Lower leg skin (tissue), 3 donors: ENCODE data around the gene ZNF112.

Source experiments
- POLR2A ChIP-seq, 2 donors: fragments of 450-650 bp; IDR thresholded peaks; one replicate each; pipeline ENCODE4 v1.6.1; 2016 to 2017; ENCODE audit warnings: antibody characterized with exemption in 2 of 2, mild to moderate bottlenecking in 1 of 2, moderate library complexity in 1 of 2
- TF ChIP-seq, protein P1 (sequence below), 3 donors: fragments of 450-650 bp; IDR thresholded peaks; one replicate each; pipeline ENCODE4 v1.5.1; 2016; ENCODE audit warnings: antibody characterized with exemption in 3 of 3, mild to moderate bottlenecking in 3 of 3, moderate library complexity in 2 of 3

DNA sequence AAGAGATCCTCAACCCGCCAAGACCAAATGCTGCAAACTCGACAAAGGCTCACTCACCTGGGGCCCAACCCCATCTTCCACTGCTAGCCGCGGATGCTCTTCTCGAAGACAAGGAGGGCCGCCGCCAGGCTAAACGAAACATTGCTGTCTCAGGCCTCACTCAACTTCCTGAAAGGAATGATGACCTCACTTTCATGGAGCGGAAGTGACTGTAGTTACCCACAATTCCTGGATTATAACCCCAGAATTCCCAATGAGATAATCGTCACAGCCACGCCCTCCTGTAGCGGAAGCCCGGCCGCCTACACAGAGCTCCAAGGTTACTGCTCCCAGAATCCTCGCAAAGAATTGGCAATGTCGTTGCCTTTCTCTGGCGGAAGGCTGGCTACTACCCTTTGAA is 10.5 kb upstream of the ZNF112 start:
- TF ChIP-seq, protein P1, sequence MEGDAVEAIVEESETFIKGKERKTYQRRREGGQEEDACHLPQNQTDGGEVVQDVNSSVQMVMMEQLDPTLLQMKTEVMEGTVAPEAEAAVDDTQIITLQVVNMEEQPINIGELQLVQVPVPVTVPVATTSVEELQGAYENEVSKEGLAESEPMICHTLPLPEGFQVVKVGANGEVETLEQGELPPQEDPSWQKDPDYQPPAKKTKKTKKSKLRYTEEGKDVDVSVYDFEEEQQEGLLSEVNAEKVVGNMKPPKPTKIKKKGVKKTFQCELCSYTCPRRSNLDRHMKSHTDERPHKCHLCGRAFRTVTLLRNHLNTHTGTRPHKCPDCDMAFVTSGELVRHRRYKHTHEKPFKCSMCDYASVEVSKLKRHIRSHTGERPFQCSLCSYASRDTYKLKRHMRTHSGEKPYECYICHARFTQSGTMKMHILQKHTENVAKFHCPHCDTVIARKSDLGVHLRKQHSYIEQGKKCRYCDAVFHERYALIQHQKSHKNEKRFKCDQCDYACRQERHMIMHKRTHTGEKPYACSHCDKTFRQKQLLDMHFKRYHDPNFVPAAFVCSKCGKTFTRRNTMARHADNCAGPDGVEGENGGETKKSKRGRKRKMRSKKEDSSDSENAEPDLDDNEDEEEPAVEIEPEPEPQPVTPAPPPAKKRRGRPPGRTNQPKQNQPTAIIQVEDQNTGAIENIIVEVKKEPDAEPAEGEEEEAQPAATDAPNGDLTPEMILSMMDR (IDR thresholded peaks at IDR 0.05) = no peak
- TF ChIP-seq POLR2A (IDR thresholded peaks at IDR 0.05) = no peak
